WTC11 (cell line): ENCODE data around the gene PHAF1.

Experiments
- ESRRA ChIP-seq: sonication (generic); formaldehyde crosslinking; IDR thresholded peaks from 2 replicates; pipeline ENCODE4 v1.8.1; 2022; ENCODE audit warnings: mild to moderate bottlenecking, missing genetic modification reagents, borderline replicate concordance
- ETV6 ChIP-seq: sonication (generic); formaldehyde crosslinking; IDR thresholded peaks from 2 replicates; pipeline ENCODE4 v1.8.1; 2022; ENCODE audit warnings: mild to moderate bottlenecking, missing genetic modification reagents
- IRF2 ChIP-seq: sonication (generic); formaldehyde crosslinking; IDR thresholded peaks from 2 replicates; pipeline ENCODE4 v1.8.0; 2022; ENCODE audit warnings: low read depth, missing genetic modification reagents, borderline replicate concordance
- KAT7 ChIP-seq: sonication (generic); formaldehyde crosslinking; IDR thresholded peaks from 2 replicates; pipeline ENCODE4 v1.8.1; 2023; ENCODE audit warnings: missing genetic modification reagents, mild to moderate bottlenecking, borderline replicate concordance
- TF ChIP-seq, protein P1 (sequence below): sonication (generic); formaldehyde crosslinking; IDR thresholded peaks from 2 replicates; pipeline ENCODE4 v1.8.1; 2023; ENCODE audit warnings: mild to moderate bottlenecking, moderate library complexity, missing genetic modification reagents
- TF ChIP-seq, protein P2 (sequence below): sonication (generic); formaldehyde crosslinking; conservative IDR thresholded peaks from 2 replicates; pipeline ENCODE4 v1.8.1; 2022; ENCODE audit warnings: mild to moderate bottlenecking, missing genetic modification reagents
- TF ChIP-seq, protein P3 (sequence below): fragments of 200-600 bp; IDR thresholded peaks from 2 replicates; pipeline ENCODE4 v1.8.0; 2022; ENCODE audit warnings: antibody characterized with exemption
- TF ChIP-seq, protein P4 (sequence below): fragments of 250-450 bp; sonication (Bioruptor Pico); IDR thresholded peaks from 2 replicates; pipeline ENCODE4 v1.9.0; 2021; ENCODE audit warnings: mild to moderate bottlenecking
- TF ChIP-seq, protein P5 (sequence below): sonication (generic); formaldehyde crosslinking; conservative IDR thresholded peaks from 2 replicates; pipeline ENCODE4 v1.8.1; 2023; ENCODE audit warnings: mild to moderate bottlenecking, low read depth, missing genetic modification reagents, moderate library complexity
- TF ChIP-seq, protein P6 (sequence below): sonication (generic); formaldehyde crosslinking; IDR thresholded peaks from 2 replicates; pipeline ENCODE4 v1.8.0; 2022; ENCODE audit warnings: mild to moderate bottlenecking, missing genetic modification reagents
- TF ChIP-seq, protein P7 (sequence below): sonication (generic); formaldehyde crosslinking; IDR thresholded peaks from 2 replicates; pipeline ENCODE4 v1.8.1; 2023; ENCODE audit warnings: mild to moderate bottlenecking, missing genetic modification reagents, moderate library complexity

DNA sequence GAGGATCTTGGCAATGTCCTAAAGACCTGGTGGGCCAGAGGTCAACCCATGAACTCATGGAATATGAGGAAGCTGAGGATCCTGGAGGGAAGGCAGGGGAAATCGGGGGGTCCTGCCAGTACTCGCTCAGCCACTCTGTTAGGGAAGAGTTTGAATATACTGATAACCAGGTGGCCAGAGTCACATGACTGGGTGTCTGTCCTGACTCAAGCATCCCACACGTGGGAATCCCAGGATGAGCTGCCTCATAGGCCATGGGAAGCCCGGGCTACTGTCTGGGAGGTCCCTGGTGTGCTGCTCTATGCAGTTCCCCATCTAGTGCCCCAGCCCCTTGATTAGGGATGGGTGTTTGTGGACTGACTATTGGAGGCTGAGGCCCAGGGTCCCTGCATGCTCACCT, 78.6 kb downstream of the PHAF1 start:
- TF ChIP-seq, protein P1, sequence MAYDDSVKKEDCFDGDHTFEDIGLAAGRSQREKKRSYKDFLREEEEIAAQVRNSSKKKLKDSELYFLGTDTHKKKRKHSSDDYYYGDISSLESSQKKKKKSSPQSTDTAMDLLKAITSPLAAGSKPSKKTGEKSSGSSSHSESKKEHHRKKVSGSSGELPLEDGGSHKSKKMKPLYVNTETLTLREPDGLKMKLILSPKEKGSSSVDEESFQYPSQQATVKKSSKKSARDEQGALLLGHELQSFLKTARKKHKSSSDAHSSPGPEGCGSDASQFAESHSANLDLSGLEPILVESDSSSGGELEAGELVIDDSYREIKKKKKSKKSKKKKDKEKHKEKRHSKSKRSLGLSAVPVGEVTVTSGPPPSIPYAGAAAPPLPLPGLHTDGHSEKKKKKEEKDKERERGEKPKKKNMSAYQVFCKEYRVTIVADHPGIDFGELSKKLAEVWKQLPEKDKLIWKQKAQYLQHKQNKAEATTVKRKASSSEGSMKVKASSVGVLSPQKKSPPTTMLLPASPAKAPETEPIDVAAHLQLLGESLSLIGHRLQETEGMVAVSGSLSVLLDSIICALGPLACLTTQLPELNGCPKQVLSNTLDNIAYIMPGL (CRISPR knock-in tag), result no peak
- TF ChIP-seq, protein P2, sequence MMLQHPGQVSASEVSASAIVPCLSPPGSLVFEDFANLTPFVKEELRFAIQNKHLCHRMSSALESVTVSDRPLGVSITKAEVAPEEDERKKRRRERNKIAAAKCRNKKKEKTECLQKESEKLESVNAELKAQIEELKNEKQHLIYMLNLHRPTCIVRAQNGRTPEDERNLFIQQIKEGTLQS (CRISPR knock-in tag), result no peak
- TF ChIP-seq, protein P3, sequence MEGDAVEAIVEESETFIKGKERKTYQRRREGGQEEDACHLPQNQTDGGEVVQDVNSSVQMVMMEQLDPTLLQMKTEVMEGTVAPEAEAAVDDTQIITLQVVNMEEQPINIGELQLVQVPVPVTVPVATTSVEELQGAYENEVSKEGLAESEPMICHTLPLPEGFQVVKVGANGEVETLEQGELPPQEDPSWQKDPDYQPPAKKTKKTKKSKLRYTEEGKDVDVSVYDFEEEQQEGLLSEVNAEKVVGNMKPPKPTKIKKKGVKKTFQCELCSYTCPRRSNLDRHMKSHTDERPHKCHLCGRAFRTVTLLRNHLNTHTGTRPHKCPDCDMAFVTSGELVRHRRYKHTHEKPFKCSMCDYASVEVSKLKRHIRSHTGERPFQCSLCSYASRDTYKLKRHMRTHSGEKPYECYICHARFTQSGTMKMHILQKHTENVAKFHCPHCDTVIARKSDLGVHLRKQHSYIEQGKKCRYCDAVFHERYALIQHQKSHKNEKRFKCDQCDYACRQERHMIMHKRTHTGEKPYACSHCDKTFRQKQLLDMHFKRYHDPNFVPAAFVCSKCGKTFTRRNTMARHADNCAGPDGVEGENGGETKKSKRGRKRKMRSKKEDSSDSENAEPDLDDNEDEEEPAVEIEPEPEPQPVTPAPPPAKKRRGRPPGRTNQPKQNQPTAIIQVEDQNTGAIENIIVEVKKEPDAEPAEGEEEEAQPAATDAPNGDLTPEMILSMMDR, result no peak
- TF ChIP-seq KAT7 (CRISPR knock-in tag), result no peak
- TF ChIP-seq, protein P4, sequence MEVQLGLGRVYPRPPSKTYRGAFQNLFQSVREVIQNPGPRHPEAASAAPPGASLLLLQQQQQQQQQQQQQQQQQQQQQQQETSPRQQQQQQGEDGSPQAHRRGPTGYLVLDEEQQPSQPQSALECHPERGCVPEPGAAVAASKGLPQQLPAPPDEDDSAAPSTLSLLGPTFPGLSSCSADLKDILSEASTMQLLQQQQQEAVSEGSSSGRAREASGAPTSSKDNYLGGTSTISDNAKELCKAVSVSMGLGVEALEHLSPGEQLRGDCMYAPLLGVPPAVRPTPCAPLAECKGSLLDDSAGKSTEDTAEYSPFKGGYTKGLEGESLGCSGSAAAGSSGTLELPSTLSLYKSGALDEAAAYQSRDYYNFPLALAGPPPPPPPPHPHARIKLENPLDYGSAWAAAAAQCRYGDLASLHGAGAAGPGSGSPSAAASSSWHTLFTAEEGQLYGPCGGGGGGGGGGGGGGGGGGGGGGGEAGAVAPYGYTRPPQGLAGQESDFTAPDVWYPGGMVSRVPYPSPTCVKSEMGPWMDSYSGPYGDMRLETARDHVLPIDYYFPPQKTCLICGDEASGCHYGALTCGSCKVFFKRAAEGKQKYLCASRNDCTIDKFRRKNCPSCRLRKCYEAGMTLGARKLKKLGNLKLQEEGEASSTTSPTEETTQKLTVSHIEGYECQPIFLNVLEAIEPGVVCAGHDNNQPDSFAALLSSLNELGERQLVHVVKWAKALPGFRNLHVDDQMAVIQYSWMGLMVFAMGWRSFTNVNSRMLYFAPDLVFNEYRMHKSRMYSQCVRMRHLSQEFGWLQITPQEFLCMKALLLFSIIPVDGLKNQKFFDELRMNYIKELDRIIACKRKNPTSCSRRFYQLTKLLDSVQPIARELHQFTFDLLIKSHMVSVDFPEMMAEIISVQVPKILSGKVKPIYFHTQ, result no peak
- TF ChIP-seq, protein P5, sequence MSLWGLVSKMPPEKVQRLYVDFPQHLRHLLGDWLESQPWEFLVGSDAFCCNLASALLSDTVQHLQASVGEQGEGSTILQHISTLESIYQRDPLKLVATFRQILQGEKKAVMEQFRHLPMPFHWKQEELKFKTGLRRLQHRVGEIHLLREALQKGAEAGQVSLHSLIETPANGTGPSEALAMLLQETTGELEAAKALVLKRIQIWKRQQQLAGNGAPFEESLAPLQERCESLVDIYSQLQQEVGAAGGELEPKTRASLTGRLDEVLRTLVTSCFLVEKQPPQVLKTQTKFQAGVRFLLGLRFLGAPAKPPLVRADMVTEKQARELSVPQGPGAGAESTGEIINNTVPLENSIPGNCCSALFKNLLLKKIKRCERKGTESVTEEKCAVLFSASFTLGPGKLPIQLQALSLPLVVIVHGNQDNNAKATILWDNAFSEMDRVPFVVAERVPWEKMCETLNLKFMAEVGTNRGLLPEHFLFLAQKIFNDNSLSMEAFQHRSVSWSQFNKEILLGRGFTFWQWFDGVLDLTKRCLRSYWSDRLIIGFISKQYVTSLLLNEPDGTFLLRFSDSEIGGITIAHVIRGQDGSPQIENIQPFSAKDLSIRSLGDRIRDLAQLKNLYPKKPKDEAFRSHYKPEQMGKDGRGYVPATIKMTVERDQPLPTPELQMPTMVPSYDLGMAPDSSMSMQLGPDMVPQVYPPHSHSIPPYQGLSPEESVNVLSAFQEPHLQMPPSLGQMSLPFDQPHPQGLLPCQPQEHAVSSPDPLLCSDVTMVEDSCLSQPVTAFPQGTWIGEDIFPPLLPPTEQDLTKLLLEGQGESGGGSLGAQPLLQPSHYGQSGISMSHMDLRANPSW (CRISPR knock-in tag), result no peak
- no peak for TF ChIP-seq ETV6 (CRISPR knock-in tag)
- TF ChIP-seq ESRRA (CRISPR knock-in tag), result no peak
- TF ChIP-seq, protein P6, sequence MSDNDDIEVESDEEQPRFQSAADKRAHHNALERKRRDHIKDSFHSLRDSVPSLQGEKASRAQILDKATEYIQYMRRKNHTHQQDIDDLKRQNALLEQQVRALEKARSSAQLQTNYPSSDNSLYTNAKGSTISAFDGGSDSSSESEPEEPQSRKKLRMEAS (CRISPR knock-in tag), result no peak
- no peak for TF ChIP-seq IRF2 (CRISPR knock-in tag)
- TF ChIP-seq, protein P7, sequence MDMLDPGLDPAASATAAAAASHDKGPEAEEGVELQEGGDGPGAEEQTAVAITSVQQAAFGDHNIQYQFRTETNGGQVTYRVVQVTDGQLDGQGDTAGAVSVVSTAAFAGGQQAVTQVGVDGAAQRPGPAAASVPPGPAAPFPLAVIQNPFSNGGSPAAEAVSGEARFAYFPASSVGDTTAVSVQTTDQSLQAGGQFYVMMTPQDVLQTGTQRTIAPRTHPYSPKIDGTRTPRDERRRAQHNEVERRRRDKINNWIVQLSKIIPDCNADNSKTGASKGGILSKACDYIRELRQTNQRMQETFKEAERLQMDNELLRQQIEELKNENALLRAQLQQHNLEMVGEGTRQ (CRISPR knock-in tag), result no peak
